ENCODE results near the gene ANKRD65. TPM values are rescaled to one million over a fixed set of nuclear protein-coding genes. Genes with fewer than 3 reads are reported as not detected.
"Not testable (repeated sequence)": the region's sequence is repeated elsewhere in the genome, so short reads cannot be mapped to it uniquely, and the experiment has no call there.

Gene ANKRD65
- total RNA-seq, 1 experiment from 2014 or later, result not detected

DNA sequence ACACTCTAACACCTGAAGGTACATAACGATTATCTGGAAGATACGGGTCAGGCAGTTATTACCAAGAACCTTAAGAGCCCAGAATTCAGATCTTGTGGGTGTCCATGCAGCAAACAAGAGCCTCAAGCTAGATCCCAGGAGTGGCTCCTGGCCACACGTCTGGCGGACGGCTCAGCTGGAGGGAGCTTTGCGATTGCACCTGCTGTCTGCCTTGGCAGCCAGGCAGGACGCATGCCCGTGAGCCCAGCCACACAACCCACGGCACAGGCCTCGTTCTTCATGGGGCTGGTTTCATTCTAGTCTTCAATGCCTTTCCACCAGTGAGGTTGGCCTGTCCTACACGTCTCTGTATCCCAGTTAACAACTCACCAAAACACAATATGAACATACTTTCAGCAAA, 27.6 kb downstream of the ANKRD65 start:
- H3K27me3 ChIP-seq (ENCODE audit: control insufficient read depth, insufficient read depth, low read length), result no peaks in the 10 kb centered on the region
- H3K36me3 ChIP-seq (replicated peaks; ENCODE audit: control insufficient read depth, insufficient read depth, low read length), result peaks cover 67% of the 10 kb centered on the region
- DNase-seq, result no peak
- no peak overlapping the region for H3K4me3 ChIP-seq (ENCODE audit: insufficient read depth, low read depth, low read length)

DNA sequence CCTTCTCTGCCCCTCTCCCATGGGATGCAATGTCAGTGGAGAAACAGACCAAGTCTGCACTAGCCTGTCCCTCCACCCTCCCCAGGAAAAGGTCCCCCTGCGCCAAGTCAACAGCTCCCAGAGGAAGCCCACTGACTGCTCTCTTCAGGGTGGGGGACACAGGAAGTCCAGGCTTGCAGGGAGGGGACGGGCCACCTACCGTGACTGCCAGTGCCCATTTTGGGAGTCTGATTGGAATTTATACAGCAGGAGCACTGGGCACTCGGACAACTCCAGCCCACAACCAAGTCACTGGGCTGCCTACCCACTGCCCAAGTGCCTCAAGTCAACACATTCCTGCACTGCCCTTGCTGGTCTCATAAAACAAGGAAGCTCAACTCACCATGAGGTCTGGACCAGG, 28.1 kb downstream of the ANKRD65 start:
- Histone ChIP-seq H3K4me3 (ENCODE audit: insufficient read depth, low read depth, low read length) (no peak overlapping the region), H3K36me3 (replicated peaks; ENCODE audit: control insufficient read depth, insufficient read depth, low read length) (peaks cover 70% of the 10 kb centered on the region), H3K27me3 (ENCODE audit: control insufficient read depth, insufficient read depth, low read length) (no peaks in the 10 kb centered on the region)
- no peak for DNase-seq

DNA sequence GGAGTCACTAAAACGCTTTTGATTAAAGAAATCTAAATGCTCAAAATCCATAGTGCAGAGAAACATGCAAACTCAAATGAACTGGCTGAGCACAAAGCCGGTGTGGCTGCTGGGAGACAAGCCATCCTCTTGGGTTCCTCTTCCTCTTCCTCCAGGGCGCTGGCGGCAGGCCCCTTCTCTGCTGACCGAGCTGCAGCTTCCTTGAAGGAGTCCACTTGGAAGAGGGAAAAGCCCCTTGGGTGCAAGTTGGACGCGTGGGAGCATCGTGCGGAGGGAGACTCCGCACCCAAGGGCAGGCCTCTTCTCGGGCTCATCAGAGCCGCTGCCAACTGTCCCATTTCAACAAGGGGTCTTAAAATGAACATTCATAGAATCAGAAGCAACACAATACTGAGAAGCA, 29.9 kb downstream of the ANKRD65 start:
- no peak for DNase-seq
- H3K36me3 ChIP-seq (replicated peaks; ENCODE audit: control insufficient read depth, insufficient read depth, low read length), result peaks cover 67% of the 10 kb centered on the region
- no peaks in the 10 kb centered on the region for H3K27me3 ChIP-seq (ENCODE audit: control insufficient read depth, insufficient read depth, low read length)
- H3K4me3 ChIP-seq (ENCODE audit: insufficient read depth, low read depth, low read length), result no peak overlapping the region

DNA sequence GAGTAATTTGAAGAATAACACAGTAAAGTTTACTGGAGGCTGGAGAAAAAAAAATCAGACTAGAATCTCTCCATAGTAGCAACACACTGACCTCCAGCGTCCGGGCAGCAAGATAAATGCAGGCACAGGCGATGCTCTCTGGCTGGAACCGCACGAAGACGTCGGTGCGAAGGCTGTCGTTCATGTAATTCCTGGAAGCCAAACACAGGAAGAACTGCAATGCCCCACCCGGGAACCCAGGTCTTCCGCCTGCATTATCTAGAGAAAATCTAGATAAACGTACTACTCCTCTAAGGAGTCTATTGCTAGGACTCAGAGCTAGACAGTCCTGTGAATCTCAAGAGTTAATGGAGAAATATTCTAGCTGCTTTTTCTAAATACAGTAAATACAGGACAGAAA, 30.4 kb downstream of the ANKRD65 start:
- no peaks in the 10 kb centered on the region for H3K27me3 ChIP-seq (ENCODE audit: control insufficient read depth, insufficient read depth, low read length)
- no peak overlapping the region for H3K4me3 ChIP-seq (ENCODE audit: insufficient read depth, low read depth, low read length)
- peaks cover 67% of the 10 kb centered on the region for H3K36me3 ChIP-seq (replicated peaks; ENCODE audit: control insufficient read depth, insufficient read depth, low read length)
- no peak for DNase-seq

DNA sequence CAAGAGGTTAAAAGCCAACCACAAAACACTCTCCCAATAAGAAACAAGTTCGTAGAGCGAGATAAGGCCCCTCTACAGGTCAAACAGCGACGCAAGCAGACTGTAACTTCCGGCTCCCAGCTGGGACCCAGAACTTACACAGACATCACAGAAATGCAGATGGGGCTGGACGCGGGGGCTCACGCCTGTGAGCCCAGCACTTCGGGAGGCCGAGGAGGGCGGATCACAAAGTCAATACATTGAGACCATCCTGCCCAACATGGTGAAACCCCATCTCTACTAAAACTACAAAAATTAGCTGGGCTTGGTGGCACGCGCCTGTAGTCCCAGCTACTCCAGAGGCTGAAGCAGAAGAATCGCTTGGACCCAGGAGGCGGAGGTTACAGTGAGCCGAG, 33.0 kb downstream of the ANKRD65 start:
- Histone ChIP-seq H3K27me3 (ENCODE audit: control insufficient read depth, insufficient read depth, low read length) (no peaks in the 10 kb centered on the region), H3K36me3 (replicated peaks; ENCODE audit: control insufficient read depth, insufficient read depth, low read length) (peaks cover 49% of the 10 kb centered on the region), H3K4me3 (ENCODE audit: insufficient read depth, low read depth, low read length) (no peak overlapping the region)
- DNase-seq, result peak; percentile 17

DNA sequence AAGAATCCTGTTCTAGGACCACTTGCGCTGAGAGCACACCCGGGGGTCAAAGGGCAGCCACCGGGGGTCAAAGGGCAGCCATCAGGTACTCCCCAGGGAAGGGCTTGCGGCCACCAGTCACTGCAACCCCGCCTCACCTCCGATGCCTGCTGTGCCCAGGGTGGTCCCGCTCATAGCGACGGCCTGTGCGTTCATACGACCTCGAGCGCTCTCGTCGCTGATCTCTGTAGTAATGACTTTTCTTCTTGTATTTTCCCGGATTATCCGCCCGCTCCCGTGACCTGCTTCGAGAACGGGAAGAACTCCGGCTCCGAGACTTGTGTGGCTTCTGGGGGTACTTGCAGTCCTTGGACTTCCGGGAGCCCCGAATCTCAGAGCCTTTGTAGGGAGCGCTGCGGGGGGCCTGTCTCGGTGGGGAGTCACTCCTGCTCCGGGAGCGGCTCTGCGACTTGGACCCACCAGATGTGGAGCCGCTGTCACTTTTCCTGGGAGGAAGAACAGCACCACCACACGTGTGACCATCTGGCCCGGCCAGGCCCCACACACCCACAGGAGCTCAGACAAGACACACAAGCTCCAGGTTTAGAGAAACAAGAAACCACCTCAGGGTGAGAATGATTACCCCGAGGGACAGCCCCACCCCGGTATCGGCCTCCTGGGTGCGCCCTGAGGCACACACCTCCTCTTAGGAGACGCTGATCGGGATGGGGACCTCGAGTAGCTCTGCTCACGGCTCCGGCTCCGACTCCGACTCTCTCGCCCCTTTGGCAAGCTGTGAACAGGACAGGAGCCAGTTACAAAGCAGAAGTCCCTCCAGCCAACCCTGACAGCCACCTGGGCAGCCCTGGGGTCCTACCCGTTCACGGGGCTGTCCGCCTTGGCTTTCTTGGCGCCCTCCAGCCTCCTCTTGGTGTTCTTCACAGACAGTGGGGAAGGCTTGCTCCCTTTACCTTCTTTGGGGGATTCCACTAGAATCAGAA, 33.7 kb downstream of the ANKRD65 start:
- Histone ChIP-seq H3K36me3 (replicated peaks; ENCODE audit: control insufficient read depth, insufficient read depth, low read length) (peaks cover 42% of the 10 kb centered on the region), H3K4me3 (ENCODE audit: insufficient read depth, low read depth, low read length) (no peak overlapping the region), H3K27me3 (ENCODE audit: control insufficient read depth, insufficient read depth, low read length) (no peaks in the 10 kb centered on the region)
- DNase-seq, result peak; percentile 57

DNA sequence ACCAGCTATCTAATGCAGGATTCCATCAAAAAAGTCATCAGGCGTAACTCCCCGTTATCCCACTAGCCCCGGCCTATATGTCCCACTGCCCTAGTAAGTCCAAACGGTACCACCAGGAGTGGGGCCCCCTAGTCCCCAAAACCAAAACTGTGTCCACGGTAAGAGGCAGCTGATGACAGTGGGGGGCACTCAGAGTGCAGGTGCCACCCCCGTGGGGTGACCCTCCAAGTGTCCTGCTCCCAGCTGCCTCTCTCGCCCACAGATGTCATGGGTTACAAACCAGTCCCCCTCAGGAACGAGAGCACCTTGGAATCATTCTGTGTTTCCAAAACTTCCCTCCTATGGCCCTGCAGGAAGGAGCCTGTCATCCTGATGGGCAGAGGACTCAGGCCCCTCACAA, 35.1 kb downstream of the ANKRD65 start:
- peak; percentile 43 for DNase-seq
- Histone ChIP-seq H3K4me3 (ENCODE audit: insufficient read depth, low read depth, low read length) (no peak overlapping the region), H3K36me3 (replicated peaks; ENCODE audit: control insufficient read depth, insufficient read depth, low read length) (peaks cover 28% of the 10 kb centered on the region)

DNA sequence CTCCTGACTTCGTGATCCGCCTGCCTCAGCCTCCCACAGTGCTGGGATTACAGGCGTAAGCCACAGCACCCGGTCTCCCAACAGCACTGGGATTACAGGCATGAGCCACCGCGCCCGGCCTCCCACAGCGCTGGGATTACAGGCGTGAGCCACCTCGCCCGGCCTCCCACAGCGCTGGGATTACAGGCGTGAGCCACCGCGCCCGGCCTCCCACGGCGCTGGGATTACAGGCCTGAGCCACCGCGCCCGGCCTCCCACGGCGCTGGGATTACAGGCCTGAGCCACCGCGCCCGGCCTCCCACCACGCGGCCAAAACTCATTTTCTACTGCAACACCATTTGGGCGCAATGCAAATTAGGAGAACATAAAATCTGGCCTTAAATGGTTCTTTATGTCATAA, 35.7 kb downstream of the ANKRD65 start:
- not testable (repeated sequence) for DNase-seq; H3K27me3 ChIP-seq (ENCODE audit: control insufficient read depth, insufficient read depth, low read length); H3K4me3 ChIP-seq (ENCODE audit: insufficient read depth, low read depth, low read length)
- peaks cover 24% of the 10 kb centered on the region for H3K36me3 ChIP-seq (replicated peaks; ENCODE audit: control insufficient read depth, insufficient read depth, low read length)

More for the DNA sequence above, 35.1 kb downstream of the ANKRD65 start:
- H3K27me3 ChIP-seq (ENCODE audit: control insufficient read depth, insufficient read depth, low read length), result no peaks in the 10 kb centered on the region

DNA sequence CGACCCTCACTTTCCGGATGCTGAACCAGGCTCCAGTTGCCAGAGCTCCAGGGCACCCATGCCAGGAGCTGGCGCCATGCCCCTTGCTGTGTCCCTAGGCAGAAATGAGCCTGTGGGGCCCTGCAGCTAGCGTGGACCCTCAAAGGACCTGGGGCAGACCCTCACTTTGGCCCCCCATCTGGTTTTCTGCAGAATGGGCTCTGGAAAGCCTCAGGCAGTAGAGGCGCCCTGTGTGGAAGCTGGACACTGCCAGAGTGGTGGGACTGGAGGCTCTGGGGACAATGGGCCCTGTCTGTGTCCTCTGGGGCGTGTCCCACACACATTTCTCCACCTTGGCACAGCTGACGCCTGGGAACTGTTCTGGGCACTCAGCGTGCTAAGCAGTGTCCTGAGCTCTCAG, 39.8 kb downstream of the ANKRD65 start:
- Histone ChIP-seq H3K4me3 (ENCODE audit: insufficient read depth, low read depth, low read length) (no peak overlapping the region), H3K36me3 (replicated peaks; ENCODE audit: control insufficient read depth, insufficient read depth, low read length) (peaks cover 2% of the 10 kb centered on the region), H3K27me3 (ENCODE audit: control insufficient read depth, insufficient read depth, low read length) (no peaks in the 10 kb centered on the region)
- DNase-seq, result no peak

DNA sequence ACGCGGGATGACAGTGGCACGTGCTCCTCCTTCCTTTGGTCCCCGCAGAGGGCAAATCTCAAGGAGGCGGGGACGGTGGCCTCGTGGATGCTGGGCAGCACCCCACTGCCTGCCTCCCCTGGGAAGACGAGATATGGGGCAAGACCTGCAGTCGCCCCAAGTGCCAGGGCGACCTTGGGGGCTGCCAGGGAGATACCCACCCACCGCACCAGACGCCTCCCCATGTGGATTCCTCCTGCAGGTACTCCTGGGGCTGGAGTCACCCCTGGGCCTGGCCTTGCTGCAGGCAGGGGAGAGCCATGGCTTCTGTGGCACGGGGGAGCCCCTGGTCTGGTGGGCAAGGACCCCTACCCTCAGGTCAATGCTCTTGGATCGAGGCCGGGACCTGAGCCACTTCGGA, 40.2 kb downstream of the ANKRD65 start:
- Histone ChIP-seq H3K36me3 (replicated peaks; ENCODE audit: control insufficient read depth, insufficient read depth, low read length) (no peaks in the 10 kb centered on the region), H3K4me3 (ENCODE audit: insufficient read depth, low read depth, low read length) (no peak overlapping the region), H3K27me3 (ENCODE audit: control insufficient read depth, insufficient read depth, low read length) (no peaks in the 10 kb centered on the region)
- DNase-seq, result peak; percentile 38

DNA sequence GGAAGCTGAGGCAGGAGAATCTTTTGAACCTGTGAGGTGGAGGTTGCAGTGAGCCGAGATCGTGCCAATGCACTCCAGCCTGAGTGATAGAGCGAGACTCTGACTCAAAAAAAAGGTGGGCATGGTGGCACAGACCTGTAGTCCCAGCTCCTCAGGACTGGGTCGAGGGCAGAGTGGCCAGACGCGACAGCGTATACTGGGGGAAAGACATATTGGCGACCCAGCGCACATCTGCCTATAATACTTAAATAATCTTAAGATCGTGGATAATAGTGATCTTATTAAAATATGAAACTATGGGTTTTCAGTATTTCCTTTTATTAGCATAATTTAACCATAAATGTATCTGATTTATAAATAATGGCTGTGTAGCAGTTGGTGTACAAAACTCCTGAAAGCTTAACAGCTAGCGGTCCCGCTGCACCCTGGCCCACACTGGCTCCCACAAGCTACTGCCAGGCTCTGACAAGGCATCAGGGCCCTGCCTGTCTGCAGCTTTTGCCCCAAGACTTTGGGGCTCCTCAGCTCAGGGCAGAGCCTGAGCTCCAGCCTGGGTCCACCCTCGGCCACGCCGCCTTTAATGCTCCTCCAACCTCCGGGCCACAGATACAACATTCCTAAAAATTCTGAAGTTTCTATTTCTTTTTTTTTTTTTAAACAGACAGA, 43.4 kb downstream of the ANKRD65 start:
- peaks cover 2% of the 10 kb centered on the region for H3K36me3 ChIP-seq (replicated peaks; ENCODE audit: control insufficient read depth, insufficient read depth, low read length)
- DNase-seq, result no peak
- H3K4me3 ChIP-seq (ENCODE audit: insufficient read depth, low read depth, low read length), result no peak overlapping the region
- H3K27me3 ChIP-seq (ENCODE audit: control insufficient read depth, insufficient read depth, low read length), result no peaks in the 10 kb centered on the region

DNA sequence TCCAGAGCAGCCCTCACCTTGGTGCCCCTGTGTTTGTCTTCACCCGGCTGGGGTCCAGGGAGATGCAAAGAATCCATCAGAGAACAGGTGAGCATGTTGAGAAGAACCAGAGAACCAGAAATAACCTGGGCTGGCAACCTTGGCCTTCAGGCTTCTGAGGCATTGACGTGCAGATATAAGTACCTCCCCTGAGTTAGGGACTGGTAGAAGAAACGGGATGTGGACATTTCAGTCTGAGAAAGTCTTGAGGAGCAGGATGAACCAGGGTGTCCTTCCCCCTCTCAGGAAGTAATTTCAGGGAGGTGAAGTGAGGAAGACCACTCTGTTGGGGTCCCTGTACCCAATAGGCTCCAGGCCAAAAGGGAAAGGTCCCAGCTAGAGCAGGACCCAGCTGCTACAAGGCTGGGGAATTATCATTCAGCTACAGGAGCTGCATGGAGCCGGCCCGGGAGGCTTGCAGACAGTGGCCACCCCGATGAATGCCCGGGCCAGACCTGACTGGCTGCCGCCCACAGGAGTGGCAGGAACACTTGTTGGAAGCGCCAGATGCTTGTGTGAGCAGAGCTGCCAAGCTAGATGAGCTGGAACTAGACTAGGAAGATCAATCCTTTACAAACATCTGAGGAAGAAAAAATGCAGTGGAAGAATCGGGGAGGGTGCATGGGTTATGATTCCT, 44.4 kb downstream of the ANKRD65 start:
- Histone ChIP-seq H3K27me3 (ENCODE audit: control insufficient read depth, insufficient read depth, low read length) (no peaks in the 10 kb centered on the region), H3K4me3 (ENCODE audit: insufficient read depth, low read depth, low read length) (no peak overlapping the region), H3K36me3 (replicated peaks; ENCODE audit: control insufficient read depth, insufficient read depth, low read length) (peaks cover 2% of the 10 kb centered on the region)
- DNase-seq, result no peak

DNA sequence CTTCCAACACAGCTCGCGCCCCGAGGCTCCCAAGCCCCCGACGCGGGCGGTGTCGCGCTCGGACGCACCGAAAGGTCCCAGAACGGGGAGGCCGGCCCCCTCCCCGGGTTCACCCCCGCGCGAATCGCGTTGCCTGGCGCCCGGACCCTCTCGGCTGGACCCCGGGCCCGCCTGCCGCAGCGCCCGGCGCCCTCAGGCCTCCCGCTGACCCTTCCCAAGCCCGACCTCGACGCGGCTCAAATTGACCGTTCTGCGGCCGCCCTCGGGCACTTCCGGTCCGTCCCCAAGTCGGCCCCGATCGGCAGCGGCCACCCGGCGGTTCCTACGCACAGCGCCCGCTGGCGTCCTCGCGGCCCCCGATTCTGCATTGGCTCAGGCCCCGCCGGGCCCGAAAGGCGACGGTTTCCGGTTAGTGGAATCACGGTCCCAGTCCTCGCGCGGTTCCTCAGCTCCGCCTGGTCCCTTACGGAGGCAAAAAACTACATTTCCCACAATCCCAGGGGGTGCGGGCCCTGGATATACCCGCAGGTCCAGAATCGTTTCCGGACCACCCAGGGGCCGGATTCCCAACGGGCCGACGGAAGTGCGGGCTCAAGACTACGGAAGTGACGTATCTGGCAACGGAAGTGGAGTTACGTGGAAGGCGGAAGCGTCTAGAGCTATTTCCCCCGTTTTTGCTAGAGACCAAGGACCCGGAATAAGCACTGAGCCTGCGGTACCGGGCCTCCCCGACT, 46.0 kb downstream of the ANKRD65 start, which contains the start of gene AURKAIP1:
TSS of gene AURKAIP1 (minus strand) at position 279 of the 734 bp plus-strand sequence. CDS start 451 bp downstream, outside the sequence.
- Histone ChIP-seq H3K4me3 (ENCODE audit: insufficient read depth, low read depth, low read length) (peak within 1 kb of the TSS; percentile 77), H3K27me3 (ENCODE audit: control insufficient read depth, insufficient read depth, low read length) (no peaks in the 10 kb centered on the region), H3K36me3 (replicated peaks; ENCODE audit: control insufficient read depth, insufficient read depth, low read length) (peaks cover 2% of the 10 kb centered on the region)
- peak; percentile 98 for DNase-seq

DNA sequence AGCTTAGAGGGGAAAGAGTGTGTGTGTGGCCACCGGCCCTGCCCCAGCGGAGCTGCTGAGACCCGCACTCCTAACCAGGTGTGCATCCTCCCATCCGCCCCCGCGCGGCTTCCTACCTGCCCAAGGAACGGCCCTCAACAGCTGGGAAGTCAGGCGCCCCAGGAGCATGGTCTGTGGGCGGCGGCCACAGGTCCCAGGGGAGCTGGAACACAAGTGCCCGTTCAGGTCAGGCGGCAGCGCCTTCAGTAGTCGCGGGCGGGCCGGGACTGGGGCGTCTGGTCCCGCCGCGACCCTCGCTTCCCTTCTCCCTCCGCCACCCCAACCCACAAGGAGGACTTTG, 46.5 kb downstream of the ANKRD65 start:
- Histone ChIP-seq H3K27me3 (ENCODE audit: control insufficient read depth, insufficient read depth, low read length) (no peaks in the 10 kb centered on the region), H3K36me3 (replicated peaks; ENCODE audit: control insufficient read depth, insufficient read depth, low read length) (peaks cover 2% of the 10 kb centered on the region), H3K4me3 (ENCODE audit: insufficient read depth, low read depth, low read length) (peak overlapping the region; percentile 77)
- DNase-seq, result peak; percentile 75
